Sciatic nerve (tissue), 1 donor: ENCODE data around the gene AIF1. TPM values are rescaled to one million over a fixed set of nuclear protein-coding genes. Genes with fewer than 3 reads are reported as not detected.

Experiments used
- microRNA-seq: library from miRNA; unstranded; fragments of <30 nt; microRNA quantifications from one replicate; pipeline ENCODE4 v1.2.0, GENCODE V29; 2020
- total RNA-seq: library from RNA; stranded (reverse); fragmentation: NEBNext Ultra II Directional; extraction: Animal tissue kit (Norgen Biotek cat#: 25700); gene quantifications from one replicate; pipeline ENCODE4 v1.2.1, GENCODE V29; 2021
- donor health status: DM: no; HTN: no; CAD: no.

Gene AIF1
- total RNA-seq, 1 donor from 2014 or later, result 50.6 TPM

Small RNA genes lying within 50 kb of the gene (microRNA-seq; reads per million reads assigned to microRNA genes)
- not detected for gene MIR6832

Other genes starting within 250 kb of the AIF1 start
- gene MICA, start 211.6 kb upstream of the AIF1 start, total RNA-seq, result 26.5 TPM
- gene MICB, start 117.1 kb upstream of the AIF1 start, total RNA-seq, result 2.9 TPM
- gene MCCD1, start 86.3 kb upstream of the AIF1 start, total RNA-seq, result not detected
- gene DDX39B, start 73.2 kb upstream of the AIF1 start, total RNA-seq, result 258 TPM
- 4.8 TPM for gene ATP6V1G2, start 68.6 kb upstream of the AIF1 start, total RNA-seq
- 23.0 TPM for gene NFKBIL1, start 67.6 kb upstream of the AIF1 start, total RNA-seq
- gene LTA, start 42.9 kb upstream of the AIF1 start, total RNA-seq, result 0.27 TPM
- 0.40 TPM for gene TNF, start 39.7 kb upstream of the AIF1 start, total RNA-seq
- 4.0 TPM for gene LTB, start 32.8 kb upstream of the AIF1 start, total RNA-seq
- 17.7 TPM for gene LST1, start 29.0 kb upstream of the AIF1 start, total RNA-seq
- 1.1 TPM for gene NCR3, start 22.2 kb upstream of the AIF1 start, total RNA-seq
- gene PRRC2A, start 5.5 kb downstream of the AIF1 start, total RNA-seq, result 166 TPM
- 201 TPM for gene BAG6, start 37.4 kb downstream of the AIF1 start, total RNA-seq
- gene APOM, start 40.7 kb downstream of the AIF1 start, total RNA-seq, result 0.53 TPM
- gene C6orf47, start 45.5 kb downstream of the AIF1 start, total RNA-seq, result 14.5 TPM
- gene GPANK1, start 49.8 kb downstream of the AIF1 start, total RNA-seq, result 16.7 TPM
- 116 TPM for gene CSNK2B, start 50.8 kb downstream of the AIF1 start, total RNA-seq
- 20.4 TPM for gene LY6G5B, start 54.7 kb downstream of the AIF1 start, total RNA-seq
- 2.1 TPM for gene LY6G5C, start 65.8 kb downstream of the AIF1 start, total RNA-seq
- gene ABHD16A, start 88.1 kb downstream of the AIF1 start, total RNA-seq, result 46.0 TPM
- not detected for gene LY6G6F, start 91.6 kb downstream of the AIF1 start, total RNA-seq
- not detected for gene LY6G6D, start 100.1 kb downstream of the AIF1 start, total RNA-seq
- gene LY6G6C, start 106.5 kb downstream of the AIF1 start, total RNA-seq, result 0.71 TPM
- gene MPIG6B, start 108.1 kb downstream of the AIF1 start, total RNA-seq, result 0.62 TPM
- gene DDAH2, start 114.1 kb downstream of the AIF1 start, total RNA-seq, result 124 TPM
- gene CLIC1, start 121.3 kb downstream of the AIF1 start, total RNA-seq, result 239 TPM
- gene MSH5, start 124.8 kb downstream of the AIF1 start, total RNA-seq, result 21.2 TPM
- 4.9 TPM for gene SAPCD1, start 147.4 kb downstream of the AIF1 start, total RNA-seq
- gene VWA7, start 162.1 kb downstream of the AIF1 start, total RNA-seq, result 0.94 TPM
- 42.3 TPM for gene VARS1, start 180.5 kb downstream of the AIF1 start, total RNA-seq
- gene LSM2, start 191.7 kb downstream of the AIF1 start, total RNA-seq, result 30.1 TPM
- 2.8 TPM for gene HSPA1L, start 200.0 kb downstream of the AIF1 start, total RNA-seq
- gene HSPA1A, start 200.3 kb downstream of the AIF1 start, total RNA-seq, result 195 TPM
- 181 TPM for gene HSPA1B, start 212.5 kb downstream of the AIF1 start, total RNA-seq
- gene NEU1, start 247.6 kb downstream of the AIF1 start, total RNA-seq, result 22.1 TPM